ENCODE data around the gene JTB.

JTB gene

DNA sequence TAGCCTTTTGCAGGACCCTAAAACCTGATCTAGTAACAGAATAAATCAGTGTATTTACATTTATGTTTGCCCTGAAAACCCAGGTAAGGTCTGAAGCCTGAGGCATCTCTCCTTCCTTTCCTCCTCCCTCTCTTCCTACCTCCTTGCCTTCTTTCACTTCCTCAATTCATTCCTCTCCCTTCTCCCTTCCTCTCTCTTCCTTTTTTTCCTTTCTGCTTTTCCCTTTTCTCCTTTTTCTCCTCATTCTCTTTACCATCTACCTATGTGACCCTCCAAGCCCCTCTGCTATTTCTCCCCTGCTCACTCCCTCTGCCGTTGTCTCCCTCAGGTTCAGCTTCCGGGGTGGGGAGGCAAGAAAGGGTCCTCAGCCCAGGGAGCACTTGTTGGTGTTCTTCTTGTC lies 4.3 kb upstream of the JTB start:
- in situ Hi-C loops (cut with MboI; ENCODE audit: low sequenced_read_pairs): loop anchor here (10.0 to 25.0 kb wide), 3 partner anchors 167 to 619 kb away; partner anchors contain the start of gene S100A9

DNA sequence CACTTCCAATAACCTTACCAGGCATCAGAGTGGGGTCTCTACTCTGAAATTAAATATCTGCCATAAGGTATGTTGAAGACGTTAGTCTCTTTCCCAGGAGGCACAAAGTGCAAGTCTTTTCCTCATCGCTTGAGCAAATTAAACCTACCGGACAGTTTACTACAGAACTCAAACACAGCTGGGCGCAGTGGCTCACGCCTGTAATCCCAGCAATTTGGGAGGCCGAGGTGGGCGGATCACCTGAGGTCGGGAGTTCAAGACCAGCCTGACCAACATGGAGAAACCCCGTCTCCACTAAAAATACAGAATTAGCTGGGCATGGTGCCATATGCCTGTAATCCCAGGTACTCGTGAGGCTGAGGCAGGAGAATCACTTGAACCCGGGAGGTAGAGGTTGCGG lies 1.6 kb upstream of the JTB start:
- in situ Hi-C loops (cut with MboI; ENCODE audit: low sequenced_read_pairs): loop anchor here (25.0 kb wide), 2 partner anchors 467 to 617 kb away; partner anchors contain the start of gene S100A9

GRCh38 chr1:153978274-153978909 lies 918 bp upstream of the JTB start:
- in situ Hi-C loops (cut with MboI; ENCODE audit: low sequenced_read_pairs): loop anchor here (25.0 kb wide), 2 partner anchors 466 to 616 kb away; partner anchors contain the start of gene S100A9

DNA sequence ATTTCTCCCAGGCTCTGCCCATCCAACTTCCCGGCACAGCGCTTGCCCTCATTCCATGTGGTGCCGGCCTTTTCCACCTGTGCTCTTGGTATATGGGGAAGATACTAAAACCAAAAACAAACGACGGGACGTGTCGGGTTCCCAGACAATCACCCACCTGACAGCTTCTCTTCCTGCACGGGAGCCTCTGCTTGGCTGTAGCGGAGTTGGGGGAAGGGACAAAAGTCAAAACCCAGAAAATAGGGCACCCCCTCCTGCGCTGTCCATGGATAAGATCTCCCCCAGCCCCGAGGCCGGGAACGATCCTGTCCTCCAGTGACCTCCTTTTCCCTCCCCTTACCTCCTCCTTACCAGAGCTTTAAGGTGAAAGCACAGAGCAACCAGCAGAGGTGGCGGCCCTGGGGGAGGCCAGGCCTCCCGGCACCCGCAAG lies 640 bp downstream of the JTB start:
- in situ Hi-C loops (cut with MboI; ENCODE audit: low sequenced_read_pairs): loop anchor here (25.0 kb wide), 2 partner anchors 465 to 615 kb away; partner anchors contain the start of gene S100A9

GRCh38 chr1:153973525-153973924 lies 3.9 kb downstream of the JTB start:
- in situ Hi-C loops (cut with MboI; ENCODE audit: low sequenced_read_pairs): no loop called here

DNA sequence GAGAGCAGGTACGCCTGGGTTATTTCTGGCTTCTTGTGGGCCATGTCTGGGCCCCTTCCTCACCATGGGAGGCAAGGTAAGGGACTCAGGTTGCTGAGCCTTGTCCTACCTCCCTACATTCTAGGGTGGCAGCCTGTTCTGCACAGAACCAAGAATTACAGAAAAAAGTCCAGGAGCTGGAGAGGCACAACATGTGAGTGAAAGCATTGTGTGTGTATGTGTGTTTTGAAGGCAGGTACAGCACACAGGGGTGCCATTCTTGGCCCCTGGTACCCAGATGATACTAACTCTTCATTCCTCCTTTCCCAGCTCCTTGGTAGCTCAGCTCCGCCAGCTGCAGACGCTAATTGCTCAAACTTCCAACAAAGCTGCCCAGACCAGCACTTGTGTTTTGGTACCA lies 4.4 kb downstream of the JTB start:
- in situ Hi-C loops (cut with MboI; ENCODE audit: low sequenced_read_pairs): no loop called here

DNA sequence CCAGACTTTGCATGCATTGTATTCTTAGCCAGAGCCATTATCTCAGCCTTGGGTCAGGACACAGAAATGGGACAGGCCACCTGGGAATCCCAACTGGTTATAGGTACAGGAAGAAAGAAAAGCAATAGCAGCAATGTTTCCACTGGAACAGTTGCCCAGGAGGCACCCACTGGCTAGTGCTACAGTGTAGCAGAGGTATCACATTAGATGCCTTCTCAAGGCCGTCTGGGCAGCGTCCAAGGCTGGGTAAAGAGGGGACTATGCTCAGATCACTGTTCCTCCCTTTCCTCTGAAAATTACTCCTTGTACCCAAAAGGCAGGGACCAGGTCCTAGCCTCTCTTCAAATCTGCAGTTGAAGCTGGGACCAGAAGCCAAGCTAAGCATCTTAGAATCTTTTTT lies 7.1 kb downstream of the JTB start:
- in situ Hi-C loops (cut with MboI; ENCODE audit: low sequenced_read_pairs): no loop called here

GRCh38 chr1:153968972-153969371 lies 8.5 kb downstream of the JTB start:
- in situ Hi-C loops (cut with MboI; ENCODE audit: low sequenced_read_pairs): loop anchor here (10.0 kb wide), 1 partner anchor 294 kb away; the partner anchor contains the start of genes ILF2 and NPR1

DNA sequence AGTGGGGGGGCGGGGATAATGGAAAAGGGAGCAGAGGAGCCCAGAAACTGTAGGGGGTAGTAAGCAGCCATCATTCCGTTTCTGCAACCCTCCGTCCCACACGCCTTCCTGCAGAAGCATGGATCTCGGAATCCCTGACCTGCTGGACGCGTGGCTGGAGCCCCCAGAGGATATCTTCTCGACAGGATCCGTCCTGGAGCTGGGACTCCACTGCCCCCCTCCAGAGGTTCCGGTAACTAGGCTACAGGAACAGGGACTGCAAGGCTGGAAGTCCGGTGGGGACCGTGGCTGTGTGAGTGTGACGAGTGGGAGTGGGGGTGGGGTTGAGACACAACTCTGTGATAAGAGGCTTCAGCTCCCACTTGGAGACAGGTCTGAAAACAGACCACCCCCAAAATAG lies 9.1 kb downstream of the JTB start:
- in situ Hi-C loops (cut with MboI; ENCODE audit: low sequenced_read_pairs): loop anchor here (10.0 kb wide), 1 partner anchor 294 kb away; the partner anchor contains the start of genes ILF2 and NPR1

GRCh38 chr1:153968000-153968363 lies 9.5 kb downstream of the JTB start:
- in situ Hi-C loops (cut with MboI; ENCODE audit: low sequenced_read_pairs): loop anchor here (10.0 kb wide), 1 partner anchor 293 kb away; the partner anchor contains the start of genes ILF2 and NPR1

- in situ Hi-C loops (cut with MboI; ENCODE audit: low sequenced_read_pairs): loop anchor here (10.0 kb wide), 1 partner anchor 293 kb away; the partner anchor contains the start of genes ILF2 and NPR1
Measured at GRCh38 chr1:153967107-153967999, 10.1 kb downstream of the JTB start, which contains the start of gene CREB3L4. CREB3L4 (plus strand) TSS chr1:153967902; CDS start chr1:153968526, 624 bp downstream.

- in situ Hi-C loops (cut with MboI; ENCODE audit: low sequenced_read_pairs): loop anchor here (10.0 kb wide), 1 partner anchor 289 kb away; the partner anchor contains the start of genes ILF2 and NPR1
Measured at GRCh38 chr1:153963850-153964331, 13.6 kb downstream of the JTB start.

DNA sequence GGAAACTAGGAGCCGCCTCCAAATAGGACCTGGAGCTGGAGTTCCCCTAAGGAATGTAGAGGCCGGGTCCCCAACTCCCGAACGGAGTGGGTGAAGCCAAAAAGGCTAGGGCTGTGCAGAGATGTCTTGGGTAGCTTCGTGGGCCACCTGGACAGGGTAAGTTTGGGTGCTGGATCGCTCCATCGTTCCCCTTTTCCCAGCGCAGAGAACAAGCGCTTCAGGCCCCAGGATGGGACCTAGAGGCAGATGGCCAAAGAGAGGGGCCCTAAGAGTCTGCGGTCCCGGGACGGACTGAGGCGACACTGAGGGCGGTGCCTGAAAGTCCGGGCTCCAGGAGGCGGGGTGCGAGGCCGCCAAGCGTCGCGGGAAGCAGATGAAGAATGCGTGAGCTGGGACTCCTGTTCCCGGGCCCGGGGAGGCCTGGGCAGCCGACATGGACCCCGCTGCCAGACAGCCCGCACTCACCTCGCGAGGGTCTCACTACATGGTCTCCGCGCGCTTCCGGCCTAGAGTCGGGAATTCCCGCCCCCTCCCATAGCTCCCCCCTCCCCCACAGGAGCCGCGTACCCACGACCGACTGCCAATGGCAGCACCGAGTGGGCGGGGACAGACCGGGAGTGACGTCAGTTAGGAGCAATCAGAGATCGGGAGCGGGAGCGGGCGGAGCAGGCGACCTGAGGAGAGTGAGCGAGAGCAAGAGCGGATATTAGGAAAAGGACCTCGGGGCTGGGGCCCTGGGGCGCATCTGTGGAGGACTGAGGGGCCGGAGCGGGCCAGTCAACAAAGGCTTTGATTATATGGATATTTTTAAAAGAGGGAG lies 14.2 kb downstream of the JTB start, which contains the start of gene SLC39A1:
TSS of gene SLC39A1 (minus strand) at position 508 of the 820 bp plus-strand sequence. CDS start 822 bp downstream, outside the sequence.
- in situ Hi-C loops (cut with MboI; ENCODE audit: low sequenced_read_pairs): loop anchor here (10.0 kb wide), 1 partner anchor 288 kb away; the partner anchor contains the start of genes ILF2 and NPR1

- in situ Hi-C loops (cut with MboI; ENCODE audit: low sequenced_read_pairs): loop anchor here (10.0 kb wide), 1 partner anchor 288 kb away; the partner anchor contains the start of genes ILF2 and NPR1
Measured at GRCh38 chr1:153962088-153963029, 15.1 kb downstream of the JTB start.

DNA sequence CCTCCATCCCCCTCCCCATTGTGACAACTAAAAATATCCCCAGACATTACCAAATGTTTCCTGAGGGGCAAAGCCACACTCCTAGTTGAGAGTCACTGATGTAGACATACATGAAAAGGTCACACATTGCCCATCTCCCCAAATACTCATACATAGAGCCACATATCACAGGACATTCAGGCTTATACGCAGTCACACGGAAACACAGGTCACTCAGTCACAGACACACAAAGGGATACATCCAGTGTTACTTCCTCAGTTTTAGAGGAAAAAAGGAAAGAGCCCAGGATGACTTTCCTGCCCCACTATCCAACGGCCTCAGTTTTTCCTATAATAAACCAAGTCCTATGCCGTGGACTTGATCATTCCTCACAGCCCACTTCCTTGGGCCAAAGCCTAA lies 16.1 kb downstream of the JTB start:
- in situ Hi-C loops (cut with MboI; ENCODE audit: low sequenced_read_pairs): loop anchor here (10.0 kb wide), 1 partner anchor 287 kb away; the partner anchor contains the start of genes ILF2 and NPR1

DNA sequence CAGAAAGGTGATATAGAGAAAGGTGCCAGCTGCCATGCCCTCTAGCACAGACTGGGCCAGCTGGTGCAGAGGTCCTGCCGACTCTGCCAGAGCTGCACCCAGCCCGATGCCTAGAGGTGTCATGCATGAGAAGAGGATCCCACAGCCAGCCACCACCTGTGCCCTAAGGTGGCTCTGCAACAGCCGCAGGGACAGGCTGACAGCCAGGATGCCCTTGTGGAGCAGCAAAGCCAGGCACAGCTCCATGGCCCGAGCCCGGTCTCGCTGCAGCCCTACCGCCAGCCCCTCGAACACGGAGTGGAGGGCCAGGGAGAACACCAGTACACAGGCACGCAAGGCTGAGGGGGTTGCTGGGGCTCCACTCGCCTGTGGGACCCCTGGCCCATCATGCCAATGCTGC lies 17.3 kb downstream of the JTB start:
- in situ Hi-C loops (cut with MboI; ENCODE audit: low sequenced_read_pairs): loop anchor here (10.0 kb wide), 1 partner anchor 285 kb away; the partner anchor contains the start of genes ILF2 and NPR1

DNA sequence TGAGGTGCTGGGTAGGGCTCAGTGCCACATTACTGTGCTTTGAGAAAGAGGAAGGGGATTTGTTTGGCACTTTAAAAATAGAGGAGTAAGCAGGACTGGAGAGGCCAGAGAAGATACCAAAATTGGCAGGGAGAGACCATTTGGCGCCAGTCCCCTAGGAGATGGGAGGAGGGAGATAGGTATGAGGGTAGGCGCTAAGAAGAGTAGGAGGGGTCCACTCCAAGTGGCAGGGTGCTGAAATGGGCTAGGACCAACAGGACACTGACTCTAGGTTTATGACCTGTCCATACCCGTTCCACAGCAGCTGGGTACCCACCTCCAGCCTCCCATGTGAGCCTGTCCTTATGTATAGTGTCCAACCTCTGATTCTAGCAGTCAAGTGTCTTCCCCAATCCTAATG lies 18.0 kb downstream of the JTB start:
- in situ Hi-C loops (cut with MboI; ENCODE audit: low sequenced_read_pairs): no loop called here

GRCh38 chr1:153958961-153959260 lies 18.6 kb downstream of the JTB start:
- in situ Hi-C loops (cut with MboI; ENCODE audit: low sequenced_read_pairs): no loop called here

Measured in HL-60/S4 treated with retinoic acid at 250 ng/mL for 4 days and 3 days (cell line).